Thyroid gland (tissue), 4 donors: ENCODE data around the gene ATXN7L2. TPM values are rescaled to one million over a fixed set of nuclear protein-coding genes. Genes with fewer than 3 reads are reported as not detected.

Source experiments
- DNase-seq, 2 donors: peaks; one replicate each; pipeline ENCODE4 v3.0.0-alpha.2; 2019
- H3K27ac ChIP-seq, 3 donors: fragments of 200-600 bp; sonication (generic); 1 replicate in 2 of 3; 2 replicates in 1 of 3; pipeline ENCODE4 v1.5.1; 2016 to 2019; ENCODE audit warnings: mild to moderate bottlenecking in 1 of 3, moderate library complexity in 1 of 3
- H3K27me3 ChIP-seq: fragments of 200-600 bp; sonication (generic); one replicate; pipeline ENCODE4 v1.5.1; 2019
- H3K36me3 ChIP-seq, 2 donors: fragments of 200-600 bp; sonication (generic); one replicate each; pipeline ENCODE4 v1.5.1; 2016 to 2019
- H3K4me1 ChIP-seq, 2 donors: fragments of 200-600 bp; sonication (generic); one replicate each; pipeline ENCODE4 v1.5.1; 2017 to 2019
- H3K4me3 ChIP-seq, 3 donors: fragments of 200-600 bp; sonication (generic); replicated peaks in 1 of 3; 1 replicate in 2 of 3; 2 replicates in 1 of 3; pipeline ENCODE4 v1.5.1; 2016; ENCODE audit warnings: mild to moderate bottlenecking in 1 of 3
- H3K9me3 ChIP-seq: fragments of 200-600 bp; sonication (generic); one replicate; pipeline ENCODE4 v1.5.1; 2017
- CTCF ChIP-seq, 6 experiments: fragments of 200-600 bp in 3 of 6; fragments of 450-650 bp in 3 of 6; sonication (generic) in 3 of 6; IDR thresholded peaks; one replicate each; pipeline ENCODE4 v1.5.1; 2016 to 2019; ENCODE audit warnings: antibody characterized with exemption in 6 of 6, mild to moderate bottlenecking in 2 of 6, inconsistent platforms in 1 of 6, moderate library complexity in 1 of 6
- POLR2A ChIP-seq, 2 donors: fragments of 450-650 bp; IDR thresholded peaks; one replicate each; pipeline ENCODE4 v1.6.1; 2017; ENCODE audit warnings: antibody characterized with exemption in 2 of 2, mild to moderate bottlenecking in 2 of 2, moderate library complexity in 1 of 2
- WGBS, 2 donors: methylation state at CpG; one replicate each; pipeline ENCODE4 v1.1.5; 2017; 5-methylcytosine and 5-hydroxymethylcytosine counted together
- intact Hi-C: fragments of 100-400 bp; cut with DNase I; formaldehyde crosslinking; loops from one replicate; pipeline ENCODE4 v1.15.1; 2023
- total RNA-seq, 4 donors: library from RNA; depleted of rRNA; stranded (reverse); fragments of >200 nt; gene quantifications; one replicate each; pipeline ENCODE4 v1.2.3, GENCODE V29; 2016

Gene ATXN7L2
- total RNA-seq, 4 donors from 2014 or later: 5.8 to 11.7 (median 8.4) TPM

GRCh38 chr1:109535481-109535880 is 51.8 kb downstream of the ATXN7L2 start:
- intact Hi-C loops: loop anchor here (10.0 kb wide), 1 partner anchor 271 kb away; no protein-coding TSS in a partner anchor
- Histone ChIP-seq H3K4me1 (peaks cover 4 to 16% of the 10 kb centered on the region in 2 donors), H3K36me3 (no peaks in the 10 kb centered on the region), H3K27ac (no peak overlapping the region), H3K9me3 (no peaks in the 10 kb centered on the region), H3K27me3 (no peaks in the 10 kb centered on the region), H3K4me3 (no peak overlapping the region)
- no peak for DNase-seq
- 81 to 88% methylated on average over 4 of the region's 4 CpGs for WGBS, 2 donors
- TF ChIP-seq POLR2A (IDR thresholded peaks at IDR 0.05) (no peak), CTCF (IDR thresholded peaks at IDR 0.05) (no peak)

- H3K27ac ChIP-seq: no peak overlapping the region
- intact Hi-C loops: loop anchor here (10.0 kb wide), 1 partner anchor 271 kb away; no protein-coding TSS in a partner anchor
- DNase-seq: peak; percentile 29 to 33
Measured at GRCh38 chr1:109535971-109536491, 52.3 kb downstream of the ATXN7L2 start.

GRCh38 chr1:109537450-109538178 is 53.9 kb downstream of the ATXN7L2 start:
- intact Hi-C loops: loop anchor here (10.0 kb wide), 1 partner anchor 273 kb away; no protein-coding TSS in a partner anchor
- Histone ChIP-seq H3K4me1 (peaks cover 1 to 13% of the 10 kb centered on the region in 2 donors), H3K9me3 (no peaks in the 10 kb centered on the region), H3K36me3 (no peaks in the 10 kb centered on the region), H3K4me3 (no peak overlapping the region), H3K27ac (no peak overlapping the region), H3K27me3 (no peaks in the 10 kb centered on the region)
- WGBS, 2 donors: 88 to 91% methylated on average over 8 to 9 of the region's 9 CpGs
- no peak for TF ChIP-seq CTCF (IDR thresholded peaks at IDR 0.05)
- no peak for TF ChIP-seq POLR2A (IDR thresholded peaks at IDR 0.05)
- no peak for DNase-seq

More at GRCh38 chr1:109535971-109536491, 52.3 kb downstream of the ATXN7L2 start:
- peaks cover 4 to 16% of the 10 kb centered on the region in 2 donors for H3K4me1 ChIP-seq
- no peaks in the 10 kb centered on the region for H3K36me3 ChIP-seq
- H3K4me3 ChIP-seq: no peak overlapping the region
- H3K27me3 ChIP-seq: no peaks in the 10 kb centered on the region
- H3K9me3 ChIP-seq: no peaks in the 10 kb centered on the region
- no peak for TF ChIP-seq POLR2A (IDR thresholded peaks at IDR 0.05)
- 52 to 60% methylated on average over 3 to 5 of the region's 5 CpGs for WGBS, 2 donors

- peak overlapping the region in 1 of 3 donors; percentile 45 for H3K27ac ChIP-seq
- H3K36me3 ChIP-seq: no peaks in the 10 kb centered on the region
- DNase-seq: no peak
- H3K9me3 ChIP-seq: no peaks in the 10 kb centered on the region
- no peak for TF ChIP-seq POLR2A (IDR thresholded peaks at IDR 0.05)
- TF ChIP-seq CTCF (IDR thresholded peaks at IDR 0.05): no peak
- WGBS, 2 donors: 86 to 89% methylated on average over 7 to 9 of the region's 9 CpGs
- intact Hi-C loops: loop anchor here (10.0 kb wide), 1 partner anchor 274 kb away; no protein-coding TSS in a partner anchor
- no peaks in the 10 kb centered on the region for H3K27me3 ChIP-seq
- H3K4me1 ChIP-seq: peaks cover 0 to 11% of the 10 kb centered on the region in 2 donors
- no peak overlapping the region for H3K4me3 ChIP-seq
Measured at GRCh38 chr1:109538827-109539555, 55.3 kb downstream of the ATXN7L2 start.

- H3K36me3 ChIP-seq: no peaks in the 10 kb centered on the region
- intact Hi-C loops: loop anchor here (10.0 kb wide), 2 partner anchors 275 to 445 kb away; partner anchors contain the start of gene AHCYL1
- H3K27ac ChIP-seq: peak within 1 kb of the TSS in 2 of 3 donors; percentile 45 to 50
- no peak within 1 kb of the TSS for H3K4me3 ChIP-seq
- peaks cover 0 to 11% of the 10 kb centered on the region in 2 donors for H3K4me1 ChIP-seq
- H3K9me3 ChIP-seq: no peaks in the 10 kb centered on the region
- no peak for TF ChIP-seq CTCF (IDR thresholded peaks at IDR 0.05)
- no peak for TF ChIP-seq POLR2A (IDR thresholded peaks at IDR 0.05)
- DNase-seq: peak; percentile 80 to 83
- no peaks in the 10 kb centered on the region for H3K27me3 ChIP-seq
- WGBS, 2 donors: 21 to 36% methylated on average over 6 to 7 of the region's 7 CpGs
Measured at GRCh38 chr1:109539676-109540075, 56.0 kb downstream of the ATXN7L2 start, which contains the start of gene GPR61. GPR61 (plus strand) TSS chr1:109539872; CDS start chr1:109543023, 3,151 bp downstream.
